Measurements from ENCODE around the gene TMEM18. TPM values are rescaled to one million over a fixed set of nuclear protein-coding genes. Genes with fewer than 3 reads are reported as not detected.
A peak's percentile ranks its signal among the peaks of the same experiment; 100 is the strongest.

Gene TMEM18
- total and polyA plus RNA-seq, 9 of the 15 experiments (the other 6 are each of a cell fraction or from before 2014, with no cell fraction given) = 12.8 to 55.9 (median 21.8) TPM

DNA sequence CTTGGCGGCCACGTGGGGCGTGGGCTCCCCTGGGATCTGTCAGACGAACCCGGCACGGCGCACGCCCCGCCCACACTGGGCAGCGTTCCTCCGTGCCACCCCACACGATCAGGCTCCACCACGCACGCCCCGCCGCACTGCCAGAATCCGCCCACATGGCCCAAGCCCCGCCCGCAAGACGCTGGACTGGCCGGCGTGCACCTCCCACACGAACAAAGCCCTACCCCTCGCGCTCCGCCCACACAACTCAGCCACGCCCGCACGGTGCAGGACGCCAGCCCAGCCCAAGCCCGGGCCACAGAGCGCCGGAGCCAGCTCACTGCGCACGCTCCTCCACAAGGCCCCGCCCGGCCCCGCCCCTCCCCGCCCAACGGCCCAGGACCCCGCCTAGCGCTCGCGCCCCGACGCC, 555 bp downstream of the TMEM18 start:
- Histone ChIP-seq H3K79me2 (ENCODE audit: control insufficient read depth, insufficient read depth, low read length) (peaks cover 43% of the 10 kb centered on the region), H4K20me1 (replicated peaks; ENCODE audit: control insufficient read depth, insufficient read depth, low read length) (peaks cover 24% of the 10 kb centered on the region), H3K4me3 (peak overlapping the region; percentile 70), H3K27ac (ENCODE audit: extremely low read depth, low read depth, low read length) (peak overlapping the region; percentile 53; the same call in 2 of the 3 replicates), H3K9ac (ENCODE audit: insufficient read depth in 1 of 2, low read depth in 2 of 2, low read length in 2 of 2) (peak overlapping the region; percentile 51 to 95), H3K36me3 (ENCODE audit: control insufficient read depth, insufficient read depth, low read length) (peaks cover 37% of the 10 kb centered on the region), H3K4me1 (replicated peaks in 1 of 2; ENCODE audit: control insufficient read depth in 2 of 2, insufficient read depth in 2 of 2, low read length in 2 of 2) (peaks cover 6 to 19% of the 10 kb centered on the region in 2 experiments; a peak in 4 of 5 replicates), H3K4me2 (ENCODE audit: insufficient read depth, low read length) (peak overlapping the region; percentile 97), H3K9me1 (ENCODE audit: control insufficient read depth, insufficient read depth, low read length) (peaks cover 12% of the 10 kb centered on the region), H3K9me3 (replicated peaks; ENCODE audit: control insufficient read depth, insufficient read depth, low read depth, low read length) (no peaks in the 10 kb centered on the region), H3K27me3 (ENCODE audit: control insufficient read depth in 2 of 2, insufficient read depth in 2 of 2, low read length in 2 of 2) (no peaks in the 10 kb centered on the region), H2AFZ (ENCODE audit: low read depth, low read length) (peak overlapping the region; percentile 89)
- intact Hi-C loops (cut with micrococcal nuclease) = loop anchor here (5.0 kb wide), 1 partner anchor 66 kb away; no protein-coding TSS in a partner anchor
- ATAC-seq = peak; percentile 96
- POLR2A ChIA-PET = interaction anchor here (0.5 to 1.5 kb wide), 7 partner anchors 9 to 425 kb away, joined by 3 to 6 read pairs (median 4); no protein-coding TSS in a partner anchor
- FAIRE-seq = no peak
- in situ Hi-C loops (cut with MboI) = no loop called here
- CTCF ChIA-PET (ENCODE audit: low intra/inter-chr PET ratio) = no interaction called here
- BruUV-seq (replicated peaks) = no TSS peak
- peak; percentile 95 to 97 (median 96) for DNase-seq (ENCODE audit: extremely low read depth in 1 of 4, low spot score in 3 of 4)
- 0% methylated on average over 16 of the region's 46 CpGs for WGBS (ENCODE audit: insufficient coverage, low coverage, missing lambda C conversion rate)
- TF ChIP-seq, protein P1, sequence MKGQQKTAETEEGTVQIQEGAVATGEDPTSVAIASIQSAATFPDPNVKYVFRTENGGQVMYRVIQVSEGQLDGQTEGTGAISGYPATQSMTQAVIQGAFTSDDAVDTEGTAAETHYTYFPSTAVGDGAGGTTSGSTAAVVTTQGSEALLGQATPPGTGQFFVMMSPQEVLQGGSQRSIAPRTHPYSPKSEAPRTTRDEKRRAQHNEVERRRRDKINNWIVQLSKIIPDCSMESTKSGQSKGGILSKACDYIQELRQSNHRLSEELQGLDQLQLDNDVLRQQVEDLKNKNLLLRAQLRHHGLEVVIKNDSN (CRISPR knock-in tag; IDR thresholded peaks at IDR 0.05) = peak; percentile 41; the same call in 1 of the 2 replicates
- no peak for TF ChIP-seq MCM7 (IDR thresholded peaks at IDR 0.05)
- peak; percentile 96 for TF ChIP-seq EGR1 (conservative IDR thresholded peaks at IDR 0.05)
- no peak for TF ChIP-seq ZNF347 (CRISPR knock-in tag; IDR thresholded peaks at IDR 0.05; ENCODE audit: low read depth)
- TF ChIP-seq HOXB6 (CRISPR knock-in tag; IDR thresholded peaks at IDR 0.05; ENCODE audit: borderline replicate concordance) = no peak
- no peak for TF ChIP-seq CREB3 (tag; conservative IDR thresholded peaks at IDR 0.05; ENCODE audit: low read depth)
- no peak for TF ChIP-seq ZNF431 (CRISPR knock-in tag; IDR thresholded peaks at IDR 0.05)
- TF ChIP-seq HDAC1 (IDR thresholded peaks at IDR 0.05) = peak in 1 of 2 experiments; percentile 78; a peak in 2 of 4 replicates
- no peak for TF ChIP-seq WHSC1 (IDR thresholded peaks at IDR 0.05; ENCODE audit: low read length)
- peak; percentile 25; the same call in 1 of the 2 replicates for TF ChIP-seq USF2 (CRISPR knock-in tag; IDR thresholded peaks at IDR 0.05)
- TF ChIP-seq CCNT2 (IDR thresholded peaks at IDR 0.05; ENCODE audit: borderline replicate concordance, extremely low read depth, insufficient read length, low read depth, low read length) = peak; percentile 33

Measured in K562 (cell line).